Globus pallidus (tissue), 1 donor: ENCODE data around the gene CDCA8.
A peak's percentile ranks its signal among the peaks of the same experiment; 100 is the strongest.
"Not testable (repeated sequence)": the region's sequence is repeated elsewhere in the genome, so short reads cannot be mapped to it uniquely, and the experiment has no call there.

Experiments used
- DNase-seq: peaks from one replicate; pipeline ENCODE4 v3.0.0-alpha.2; 2015; ENCODE audit warnings: low spot score

The CDCA8 gene

GRCh38 chr1:37673920-37674319 lies 18.4 kb upstream of the CDCA8 start:
- no peak for DNase-seq

- peak; percentile 47 for DNase-seq
Observed at GRCh38 chr1:37676281-37677142, 15.8 kb upstream of the CDCA8 start.

- no peak for DNase-seq
Observed at GRCh38 chr1:37677143-37677439, 15.2 kb upstream of the CDCA8 start.

- no peak for DNase-seq
Observed at GRCh38 chr1:37677808-37678207, 14.5 kb upstream of the CDCA8 start.

- no peak for DNase-seq
Observed at GRCh38 chr1:37680933-37681332, 11.4 kb upstream of the CDCA8 start.

GRCh38 chr1:37682334-37682987 lies 9.9 kb upstream of the CDCA8 start:
- DNase-seq: peak; percentile 52

- not testable (repeated sequence) for DNase-seq
Observed at GRCh38 chr1:37684182-37684581, 8.1 kb upstream of the CDCA8 start.

- DNase-seq: no peak
Observed at GRCh38 chr1:37685722-37686121, 6.6 kb upstream of the CDCA8 start.

- DNase-seq: not testable (repeated sequence)
Observed at GRCh38 chr1:37687764-37688163, 4.6 kb upstream of the CDCA8 start.

- no peak for DNase-seq
Observed at GRCh38 chr1:37688926-37689325, 3.4 kb upstream of the CDCA8 start.

- no peak for DNase-seq
Observed at GRCh38 chr1:37691497-37692077, 729 bp upstream of the CDCA8 start.

- no peak for DNase-seq
Observed at GRCh38 chr1:37692834-37693175, 489 bp downstream of the CDCA8 start.

- DNase-seq: no peak
Observed at GRCh38 chr1:37697090-37697489, 4.8 kb downstream of the CDCA8 start.

GRCh38 chr1:37697737-37698136 lies 5.4 kb downstream of the CDCA8 start:
- no peak for DNase-seq

- no peak for DNase-seq
Observed at GRCh38 chr1:37699147-37699546, 6.8 kb downstream of the CDCA8 start.

GRCh38 chr1:37701051-37701450 lies 8.7 kb downstream of the CDCA8 start:
- no peak for DNase-seq

- no peak for DNase-seq
Observed at GRCh38 chr1:37703061-37703460, 10.7 kb downstream of the CDCA8 start.

- no peak for DNase-seq
Observed at GRCh38 chr1:37704966-37705365, 12.7 kb downstream of the CDCA8 start.

GRCh38 chr1:37705399-37705798 lies 13.1 kb downstream of the CDCA8 start:
- DNase-seq: no peak

- no peak for DNase-seq
Observed at GRCh38 chr1:37708471-37708870, 16.2 kb downstream of the CDCA8 start.

- no peak for DNase-seq
Observed at GRCh38 chr1:37714226-37714625, 21.9 kb downstream of the CDCA8 start.

GRCh38 chr1:37714689-37715088 lies 22.4 kb downstream of the CDCA8 start:
- DNase-seq: no peak

GRCh38 chr1:37716321-37716720 lies 24.0 kb downstream of the CDCA8 start:
- DNase-seq: no peak
